NT2/D1 (cell line): ENCODE results near the gene PLXNA1.

Source experiments
- DNase-seq: peaks from one replicate; pipeline ENCODE4 v3.0.0-alpha.2; 2011; ENCODE audit warnings: low read depth, low spot score
- H3K27me3 ChIP-seq: 2 replicates; pipeline ENCODE4 v1.6.0; 2011; ENCODE audit warnings: mild to moderate bottlenecking; ENCODE audit not compliant: insufficient read length, insufficient read depth
- H3K36me3 ChIP-seq: 2 replicates; pipeline ENCODE4 v1.6.1; 2011; ENCODE audit warnings: mild to moderate bottlenecking, low read length, mixed read lengths; ENCODE audit not compliant: insufficient read depth, insufficient read length
- H3K4me1 ChIP-seq: 2 replicates; pipeline ENCODE4 v1.5.1; 2011; ENCODE audit not compliant: insufficient read depth, insufficient read length
- H3K4me3 ChIP-seq: 2 replicates; pipeline ENCODE4 v1.5.1; 2011; ENCODE audit warnings: low read depth; ENCODE audit not compliant: insufficient read length
- H3K9ac ChIP-seq: 2 replicates; pipeline ENCODE4 v1.6.0; 2011; ENCODE audit warnings: low read depth; ENCODE audit not compliant: insufficient read length
- H3K9me3 ChIP-seq: 2 replicates; pipeline ENCODE4 v1.5.1; 2011; ENCODE audit warnings: mild to moderate bottlenecking, low read length; ENCODE audit not compliant: insufficient read depth
- SUZ12 ChIP-seq: IDR thresholded peaks from 2 replicates; pipeline ENCODE4 v1.6.1; 2011; ENCODE audit not compliant: insufficient read length, insufficient read depth; ENCODE audit errors: extremely low read depth
- YY1 ChIP-seq: IDR thresholded peaks from 2 replicates; pipeline ENCODE4 v1.6.1; 2011; ENCODE audit not compliant: insufficient read length, insufficient read depth
- ZNF274 ChIP-seq: IDR thresholded peaks from 2 replicates; pipeline ENCODE4 v1.6.1; 2011; ENCODE audit warnings: mild to moderate bottlenecking, low read depth, low read length

PLXNA1 gene

DNA sequence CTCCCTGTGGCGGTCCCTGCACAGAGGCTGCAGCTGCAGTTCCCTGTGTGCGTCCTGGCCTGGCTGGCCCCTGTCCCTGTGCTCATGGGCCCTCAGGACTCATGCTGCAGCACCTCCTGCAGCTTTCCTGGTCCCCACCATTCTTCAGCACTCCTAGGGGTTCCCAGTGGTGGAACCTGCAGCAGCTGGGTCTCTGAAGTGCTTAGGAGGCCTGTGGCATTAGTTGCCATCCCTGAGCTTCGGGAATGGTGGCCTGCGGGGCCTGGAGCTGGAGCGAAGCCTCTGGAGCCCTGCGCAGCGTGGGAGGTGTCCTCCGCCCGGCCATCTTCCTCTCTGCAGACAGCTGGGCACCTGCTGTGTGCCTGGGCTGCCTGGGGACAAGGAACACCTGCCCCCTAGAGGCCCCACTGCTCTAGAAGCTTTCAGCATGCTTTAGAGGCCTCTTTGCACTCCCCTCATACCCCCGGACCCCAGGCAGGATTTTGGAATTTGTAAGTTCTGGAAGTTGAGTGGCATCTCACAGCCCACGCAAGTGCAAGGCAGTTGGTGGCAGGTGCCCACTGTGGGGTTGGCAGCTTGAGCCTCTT, 13.1 kb downstream of the PLXNA1 start:
- DNase-seq, result no peak
- Histone ChIP-seq H3K9me3 (no peaks in the 10 kb centered on the region), H3K4me1 (peaks cover 20% of the 10 kb centered on the region), H3K4me3 (no peak overlapping the region), H3K36me3 (peaks cover 88% of the 10 kb centered on the region), H3K9ac (no peak overlapping the region), H3K27me3 (no peaks in the 10 kb centered on the region)
- TF ChIP-seq SUZ12 (no peak), YY1 (no peak), ZNF274 (no peak)

DNA sequence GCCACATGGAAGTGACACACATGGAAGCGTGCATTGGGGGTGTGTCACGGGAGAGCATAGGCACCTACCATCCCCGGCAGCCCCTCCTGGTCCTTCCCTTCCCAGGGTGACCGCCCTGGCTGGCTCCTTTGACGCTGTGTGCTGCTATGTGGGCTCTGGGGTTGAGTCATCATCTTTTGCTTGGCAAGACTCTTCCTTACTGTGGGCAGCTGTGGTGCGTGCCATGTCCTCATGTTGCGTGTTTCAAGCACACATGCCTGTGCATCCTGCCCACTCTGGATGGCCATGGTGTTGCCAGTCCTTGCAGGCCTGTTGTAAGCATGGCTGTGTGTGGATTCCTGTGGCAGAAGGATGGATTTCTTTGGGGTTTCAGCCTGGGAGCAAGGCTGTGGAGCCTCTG, 14.0 kb downstream of the PLXNA1 start:
- TF ChIP-seq SUZ12, result no peak
- TF ChIP-seq ZNF274, result no peak
- no peak for TF ChIP-seq YY1
- H3K4me3 ChIP-seq, result no peak overlapping the region
- DNase-seq, result no peak
- H3K9ac ChIP-seq, result no peak overlapping the region
- peaks cover 87% of the 10 kb centered on the region for H3K36me3 ChIP-seq
- H3K9me3 ChIP-seq, result no peaks in the 10 kb centered on the region
- no peaks in the 10 kb centered on the region for H3K27me3 ChIP-seq
- peaks cover 27% of the 10 kb centered on the region for H3K4me1 ChIP-seq

DNA sequence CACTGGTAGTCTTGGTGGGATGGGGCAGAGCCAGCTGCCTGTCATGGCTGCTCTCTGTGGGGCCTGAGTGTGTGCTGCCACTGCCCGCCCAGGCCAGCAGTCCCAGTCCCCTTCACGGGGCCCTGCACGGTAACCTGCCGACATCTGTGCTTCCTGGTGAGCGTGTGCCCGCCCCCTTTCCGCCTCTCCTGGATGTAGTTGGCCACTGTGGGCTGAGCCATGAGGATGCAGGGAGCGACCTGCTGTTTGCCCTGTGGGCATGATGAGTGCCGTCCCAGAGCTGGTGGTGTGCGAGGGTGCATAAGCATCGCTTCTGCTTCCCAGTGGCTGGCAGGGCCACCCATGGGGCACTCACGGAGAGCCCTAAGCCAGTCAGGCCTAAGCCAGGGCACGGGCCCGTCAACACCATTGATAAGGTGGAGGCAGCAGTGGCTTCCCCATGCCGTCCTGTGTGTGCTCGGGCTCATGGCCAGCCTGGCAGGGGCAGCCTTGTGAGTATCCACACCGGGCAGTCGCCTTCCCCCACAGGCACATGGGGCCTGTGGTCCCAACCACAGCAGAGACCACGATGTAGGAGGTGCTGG, 14.6 kb downstream of the PLXNA1 start:
- Histone ChIP-seq H3K36me3 (peaks cover 84% of the 10 kb centered on the region), H3K9ac (no peak overlapping the region), H3K9me3 (no peaks in the 10 kb centered on the region), H3K4me1 (peaks cover 29% of the 10 kb centered on the region), H3K27me3 (no peaks in the 10 kb centered on the region), H3K4me3 (no peak overlapping the region)
- DNase-seq, result no peak
- TF ChIP-seq YY1, result no peak

DNA sequence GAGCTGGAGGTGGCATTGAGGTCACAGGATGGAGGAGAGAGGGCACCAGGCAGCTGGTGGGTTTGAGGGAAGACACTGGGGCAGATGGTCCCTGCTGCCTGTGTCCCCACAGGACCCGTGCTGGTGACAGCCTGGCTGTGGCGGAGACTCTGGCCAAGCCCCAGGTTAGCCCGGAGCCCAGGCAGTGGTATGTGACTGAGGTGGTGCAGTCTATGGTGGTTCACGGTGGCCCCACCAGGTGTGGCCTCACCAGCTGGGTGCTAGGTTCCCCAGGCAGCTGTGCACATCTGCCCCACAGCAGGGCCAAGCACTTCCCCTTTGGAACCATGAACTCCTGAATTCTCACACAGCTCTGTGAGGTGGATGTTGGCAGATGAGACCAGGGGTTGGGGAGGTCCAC, 15.4 kb downstream of the PLXNA1 start:
- Histone ChIP-seq H3K4me3 (no peak overlapping the region), H3K36me3 (peaks cover 80% of the 10 kb centered on the region), H3K9ac (no peak overlapping the region), H3K27me3 (no peaks in the 10 kb centered on the region), H3K4me1 (peaks cover 35% of the 10 kb centered on the region), H3K9me3 (no peaks in the 10 kb centered on the region)
- DNase-seq, result no peak
- TF ChIP-seq YY1 (no peak), SUZ12 (no peak), ZNF274 (no peak)

DNA sequence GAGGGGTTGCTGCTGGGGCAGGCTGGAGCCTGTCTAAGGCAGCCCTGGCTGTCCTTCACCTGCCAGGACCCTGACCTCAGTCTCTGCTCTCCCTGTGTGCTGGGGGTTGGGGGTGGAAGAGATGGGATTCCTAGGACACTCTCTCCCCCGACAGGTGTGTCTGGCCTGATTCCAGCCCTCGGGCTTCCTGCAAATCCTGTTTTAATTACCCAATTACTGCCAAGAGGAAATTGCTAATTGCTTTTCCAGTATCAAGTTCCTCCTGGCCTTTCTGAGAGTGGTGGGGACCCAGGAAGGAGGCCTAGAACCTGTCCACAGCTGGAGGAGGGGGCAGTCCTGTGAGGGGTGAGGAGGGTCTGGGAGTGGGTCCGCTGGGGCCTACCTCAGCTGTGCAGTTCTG, 15.8 kb downstream of the PLXNA1 start:
- Histone ChIP-seq H3K27me3 (no peaks in the 10 kb centered on the region), H3K9me3 (no peaks in the 10 kb centered on the region), H3K4me1 (peaks cover 38% of the 10 kb centered on the region), H3K4me3 (no peak overlapping the region), H3K36me3 (peaks cover 76% of the 10 kb centered on the region), H3K9ac (no peak overlapping the region)
- TF ChIP-seq SUZ12 (no peak), YY1 (no peak), ZNF274 (no peak)
- no peak for DNase-seq

DNA sequence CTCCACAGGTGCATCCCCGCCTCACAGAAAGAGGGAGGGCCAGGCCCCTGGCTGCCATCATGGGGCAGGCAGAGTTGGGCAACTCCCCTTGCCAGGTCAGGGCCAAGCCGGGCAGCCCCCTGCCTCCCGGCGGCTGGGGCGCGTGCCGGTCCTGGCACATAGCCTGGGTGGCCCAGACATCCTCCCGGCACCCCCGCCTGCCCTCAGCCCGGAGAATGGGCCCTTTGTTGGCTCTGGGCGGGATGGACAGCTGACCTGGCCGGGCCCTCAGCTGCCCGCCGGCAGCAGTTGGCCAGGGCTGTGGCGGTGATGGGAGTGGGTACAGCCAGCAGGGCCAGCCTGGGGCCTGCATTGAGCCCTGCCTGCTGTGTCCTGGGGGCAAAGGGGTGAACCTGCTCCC, 16.5 kb downstream of the PLXNA1 start:
- Histone ChIP-seq H3K9me3 (no peaks in the 10 kb centered on the region), H3K27me3 (no peaks in the 10 kb centered on the region), H3K4me3 (no peak overlapping the region), H3K9ac (no peak overlapping the region), H3K36me3 (peaks cover 69% of the 10 kb centered on the region), H3K4me1 (peaks cover 41% of the 10 kb centered on the region)
- no peak for DNase-seq
- TF ChIP-seq SUZ12 (no peak), YY1 (no peak), ZNF274 (no peak)

DNA sequence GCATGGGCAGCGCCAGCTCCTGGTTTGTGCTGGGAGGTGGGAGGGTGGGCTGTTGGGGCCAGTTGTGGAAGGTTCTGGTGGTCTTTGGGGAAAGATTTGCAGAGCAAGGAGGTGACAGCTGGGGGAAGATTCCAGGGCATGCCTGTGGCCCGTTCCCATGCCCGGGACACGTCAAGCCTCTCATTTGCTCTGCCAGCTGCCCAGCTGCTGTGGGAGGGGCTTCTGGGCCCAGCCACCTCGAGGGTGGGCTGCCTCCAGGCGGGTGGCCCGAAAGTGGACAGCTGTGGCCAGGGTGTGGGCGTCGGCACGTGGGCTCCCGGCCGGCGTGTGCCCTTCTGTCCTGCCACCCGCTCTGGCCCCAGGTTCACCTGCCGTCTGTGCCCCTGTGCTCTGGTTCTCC, 17.2 kb downstream of the PLXNA1 start:
- Histone ChIP-seq H3K9ac (no peak overlapping the region), H3K4me1 (peaks cover 43% of the 10 kb centered on the region), H3K36me3 (peaks cover 62% of the 10 kb centered on the region), H3K9me3 (no peaks in the 10 kb centered on the region), H3K4me3 (no peak overlapping the region), H3K27me3 (no peaks in the 10 kb centered on the region)
- TF ChIP-seq YY1 (no peak), SUZ12 (no peak), ZNF274 (no peak)
- DNase-seq, result no peak

DNA sequence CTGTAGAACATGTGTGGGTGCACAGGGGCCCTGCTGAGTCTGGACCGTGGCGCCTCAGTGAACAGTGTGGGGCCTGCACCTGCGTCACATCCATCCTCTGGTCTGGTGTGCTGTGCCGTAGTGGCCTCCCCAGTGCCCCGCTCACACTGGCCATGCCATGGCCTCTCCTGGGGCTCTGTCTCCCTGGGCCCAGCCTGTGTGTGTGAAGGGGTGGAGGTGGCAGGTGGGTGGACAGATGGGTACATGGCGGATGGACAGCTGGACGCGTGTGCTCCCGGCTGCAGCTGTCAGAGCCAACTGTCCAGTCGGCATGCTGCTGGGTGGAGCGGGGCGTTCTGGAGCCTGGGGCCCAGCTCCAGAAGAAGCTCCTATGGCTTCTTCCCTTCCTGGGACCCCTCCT, 17.8 kb downstream of the PLXNA1 start:
- peaks cover 56% of the 10 kb centered on the region for H3K36me3 ChIP-seq
- TF ChIP-seq SUZ12 (no peak), YY1 (no peak)
- H3K27me3 ChIP-seq, result no peaks in the 10 kb centered on the region
- no peak overlapping the region for H3K9ac ChIP-seq
- no peaks in the 10 kb centered on the region for H3K9me3 ChIP-seq
- H3K4me3 ChIP-seq, result no peak overlapping the region
- DNase-seq, result no peak
- H3K4me1 ChIP-seq, result peaks cover 42% of the 10 kb centered on the region
